Measurements from ENCODE around the gene COG5. TPM values are rescaled to one million over a fixed set of nuclear protein-coding genes. Genes with fewer than 3 reads are reported as not detected.

COG5 gene
- total RNA-seq, 2 experiments from 2014 or later, result 34.1 to 35.5 TPM

Other genes with a start within 250 kb of the COG5 start
- not detected for gene GPR22, start 93.9 kb downstream of the COG5 start, total RNA-seq
- 10 to 100 TPM; 12.8 to 13.3 TPM for gene DUS4L, start 51 bp upstream of the COG5 start, total RNA-seq
- gene BCAP29, start 16.3 kb upstream of the COG5 start, total RNA-seq, result 10 to 100 TPM; 31.4 to 38.8 TPM
- gene SLC26A4, start 96.9 kb upstream of the COG5 start, total RNA-seq, result 1 to 10 TPM; 1.5 to 2.1 TPM
- gene CBLL1, start 180.2 kb upstream of the COG5 start, total RNA-seq, result 10 to 100 TPM; 36.9 to 57.9 TPM
- gene SLC26A3, start 239.3 kb upstream of the COG5 start, total RNA-seq, result not detected